D721Med (cell line): Measurements from ENCODE around the gene FRG2C.

Source experiments
- DNase-seq: peaks from one replicate; pipeline ENCODE4 v3.0.0; 2011; ENCODE audit warnings: low spot score; ENCODE audit not compliant: insufficient read length
- FAIRE-seq: peaks from 2 replicates; lab custom pipeline; 2011; peaks lifted over from hg19 to GRCh38; lab: Jason Lieb, UNC
- TF ChIP-seq, protein P1 (sequence below): IDR thresholded peaks from 2 replicates; pipeline ENCODE4 v1.5.1; 2012; ENCODE audit warnings: mild to moderate bottlenecking, control low read depth; ENCODE audit not compliant: insufficient read depth; ENCODE audit errors: missing control alignments

The FRG2C gene

DNA sequence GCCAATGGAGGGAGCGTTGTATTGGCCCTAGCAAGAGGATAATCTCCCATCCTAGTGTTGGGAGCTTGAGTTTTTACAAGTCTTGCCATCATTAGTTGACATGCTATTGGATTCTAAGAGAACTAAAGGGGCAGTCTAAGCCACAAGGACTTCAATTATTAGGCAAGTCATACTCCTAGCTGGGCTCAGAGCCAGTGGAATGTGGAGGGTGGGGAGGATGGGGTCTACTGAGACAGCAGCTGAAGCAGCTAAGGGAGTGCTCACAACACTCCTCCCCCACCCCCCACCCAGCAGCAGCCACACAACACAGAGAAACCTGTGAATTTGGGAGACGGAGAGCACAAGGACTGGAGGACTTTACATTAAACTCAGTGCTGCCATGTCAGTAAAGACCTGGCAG, 27.9 kb downstream of the FRG2C start:
- TF ChIP-seq, protein P1, sequence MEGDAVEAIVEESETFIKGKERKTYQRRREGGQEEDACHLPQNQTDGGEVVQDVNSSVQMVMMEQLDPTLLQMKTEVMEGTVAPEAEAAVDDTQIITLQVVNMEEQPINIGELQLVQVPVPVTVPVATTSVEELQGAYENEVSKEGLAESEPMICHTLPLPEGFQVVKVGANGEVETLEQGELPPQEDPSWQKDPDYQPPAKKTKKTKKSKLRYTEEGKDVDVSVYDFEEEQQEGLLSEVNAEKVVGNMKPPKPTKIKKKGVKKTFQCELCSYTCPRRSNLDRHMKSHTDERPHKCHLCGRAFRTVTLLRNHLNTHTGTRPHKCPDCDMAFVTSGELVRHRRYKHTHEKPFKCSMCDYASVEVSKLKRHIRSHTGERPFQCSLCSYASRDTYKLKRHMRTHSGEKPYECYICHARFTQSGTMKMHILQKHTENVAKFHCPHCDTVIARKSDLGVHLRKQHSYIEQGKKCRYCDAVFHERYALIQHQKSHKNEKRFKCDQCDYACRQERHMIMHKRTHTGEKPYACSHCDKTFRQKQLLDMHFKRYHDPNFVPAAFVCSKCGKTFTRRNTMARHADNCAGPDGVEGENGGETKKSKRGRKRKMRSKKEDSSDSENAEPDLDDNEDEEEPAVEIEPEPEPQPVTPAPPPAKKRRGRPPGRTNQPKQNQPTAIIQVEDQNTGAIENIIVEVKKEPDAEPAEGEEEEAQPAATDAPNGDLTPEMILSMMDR, result no peak
- DNase-seq (no peak), FAIRE-seq (no peak)
